ENCODE data around the gene NR6A1.
A peak's percentile ranks its signal among the peaks of the same experiment; 100 is the strongest.

- TF ChIP-seq CTCF (IDR thresholded peaks at IDR 0.05; ENCODE audit: low read depth, low read length, poor library complexity, severe bottlenecking), result peak; percentile 49
- TF ChIP-seq EZH2phosphoT487 (IDR thresholded peaks at IDR 0.05; ENCODE audit: borderline replicate concordance, low read length), result 0 out of 2 replicates have a peak, but pooled peaks have one; percentile 7
These were observed 6.0 kb upstream of the NR6A1 start, which contains the start of gene OLFML2A for GRCh38 chr9:124776954-124777648.
